ENCODE measurements around the gene DOCK9.

The DOCK9 gene

GRCh38 chr13:98797456-98797855 is 180.4 kb downstream of the DOCK9 start:
- no peak for DNase-seq (ENCODE audit: low read depth)

GRCh38 chr13:98796798-98797197 is 181.1 kb downstream of the DOCK9 start:
- DNase-seq (ENCODE audit: low read depth): no peak

- DNase-seq (ENCODE audit: low read depth): no peak
Measured at GRCh38 chr13:98796191-98796590, 181.7 kb downstream of the DOCK9 start.

- no peak for DNase-seq (ENCODE audit: low read depth)
Measured at GRCh38 chr13:98795220-98795619, 182.6 kb downstream of the DOCK9 start.

GRCh38 chr13:98794498-98794897 is 183.4 kb downstream of the DOCK9 start:
- DNase-seq (ENCODE audit: low read depth): no peak

GRCh38 chr13:98792785-98793495 is 184.9 kb downstream of the DOCK9 start:
- no peak for DNase-seq (ENCODE audit: low read depth)

GRCh38 chr13:98792321-98792720 is 185.5 kb downstream of the DOCK9 start:
- no peak for DNase-seq (ENCODE audit: low read depth)

GRCh38 chr13:98791611-98792010 is 186.3 kb downstream of the DOCK9 start:
- DNase-seq (ENCODE audit: low read depth): no peak

GRCh38 chr13:98787996-98788395 is 189.9 kb downstream of the DOCK9 start:
- DNase-seq (ENCODE audit: low read depth): no peak

- DNase-seq (ENCODE audit: low read depth): no peak
Measured at GRCh38 chr13:98787173-98787572, 190.7 kb downstream of the DOCK9 start.

- DNase-seq (ENCODE audit: low read depth): no peak
Measured at GRCh38 chr13:98786023-98786422, 191.8 kb downstream of the DOCK9 start.

GRCh38 chr13:98785405-98785804 is 192.5 kb downstream of the DOCK9 start:
- DNase-seq (ENCODE audit: low read depth): no peak

GRCh38 chr13:98784666-98785065 is 193.2 kb downstream of the DOCK9 start:
- no peak for DNase-seq (ENCODE audit: low read depth)

GRCh38 chr13:98783856-98784478 is 193.9 kb downstream of the DOCK9 start:
- no peak for DNase-seq (ENCODE audit: low read depth)

- no peak for DNase-seq (ENCODE audit: low read depth)
Measured at GRCh38 chr13:98782654-98783053, 195.2 kb downstream of the DOCK9 start.

- DNase-seq (ENCODE audit: low read depth): no peak
Measured at GRCh38 chr13:98781905-98782304, 196.0 kb downstream of the DOCK9 start.

GRCh38 chr13:98781470-98781869 is 196.4 kb downstream of the DOCK9 start:
- no peak for DNase-seq (ENCODE audit: low read depth)

GRCh38 chr13:98781045-98781444 is 196.8 kb downstream of the DOCK9 start:
- DNase-seq (ENCODE audit: low read depth): no peak

GRCh38 chr13:98780451-98780850 is 197.4 kb downstream of the DOCK9 start:
- no peak for DNase-seq (ENCODE audit: low read depth)

- no peak for DNase-seq (ENCODE audit: low read depth)
Measured at GRCh38 chr13:98779695-98780094, 198.2 kb downstream of the DOCK9 start.

GRCh38 chr13:98778749-98779148 is 199.1 kb downstream of the DOCK9 start:
- no peak for DNase-seq (ENCODE audit: low read depth)

- no peak for DNase-seq (ENCODE audit: low read depth)
Measured at GRCh38 chr13:98776644-98777043, 201.2 kb downstream of the DOCK9 start.

GRCh38 chr13:98775844-98776598 is 201.8 kb downstream of the DOCK9 start:
- no peak for DNase-seq (ENCODE audit: low read depth)
